ENCODE measurements around the gene SHISA6. TPM values are rescaled to one million over a fixed set of nuclear protein-coding genes. Genes with fewer than 3 reads are reported as not detected.

SHISA6 gene
- total RNA-seq, 2 experiments from 2014 or later, result not detected

DNA sequence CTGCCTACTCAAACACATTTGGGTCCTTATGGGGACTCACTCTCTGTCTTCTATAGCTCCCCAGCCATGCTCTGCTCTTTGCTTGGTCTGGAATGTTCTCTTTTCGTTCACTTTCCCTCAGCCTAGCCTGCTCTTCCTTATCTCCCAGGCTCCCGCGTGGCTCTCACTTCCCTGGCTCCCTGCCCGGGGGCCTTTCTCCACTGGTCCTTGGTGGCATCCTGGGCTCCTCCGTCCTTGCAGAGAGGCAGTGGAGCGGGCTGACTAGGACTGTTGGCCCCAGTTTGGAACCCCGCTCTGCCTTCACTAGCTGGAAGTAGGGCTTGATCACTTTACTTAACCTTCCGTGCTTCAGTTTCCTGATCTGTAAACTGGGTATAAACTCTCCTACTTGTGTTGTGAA lies 31.2 kb downstream of the SHISA6 start:
- Mint-ChIP-seq H3K4me3 (no peak overlapping the region), H3K27me3 (no peaks in the 10 kb centered on the region), H3K9me3 (ENCODE audit: low read depth) (peaks cover 7% of the 10 kb centered on the region), H3K36me3 (ENCODE audit: low read depth) (no peaks in the 10 kb centered on the region), H3K27ac (no peak overlapping the region), H3K4me1 (no peaks in the 10 kb centered on the region)
- no peak for ATAC-seq
- intact Hi-C loops (cut with DNase I, micrococcal nuclease), result no loop called here
- CTCF ChIA-PET, result interaction anchor here (0.7 kb wide), 1 partner anchor 664 kb away, joined by 3 read pairs; no protein-coding TSS in a partner anchor
- DNase-seq, result no peak
- POLR2A ChIA-PET, result no interaction called here

DNA sequence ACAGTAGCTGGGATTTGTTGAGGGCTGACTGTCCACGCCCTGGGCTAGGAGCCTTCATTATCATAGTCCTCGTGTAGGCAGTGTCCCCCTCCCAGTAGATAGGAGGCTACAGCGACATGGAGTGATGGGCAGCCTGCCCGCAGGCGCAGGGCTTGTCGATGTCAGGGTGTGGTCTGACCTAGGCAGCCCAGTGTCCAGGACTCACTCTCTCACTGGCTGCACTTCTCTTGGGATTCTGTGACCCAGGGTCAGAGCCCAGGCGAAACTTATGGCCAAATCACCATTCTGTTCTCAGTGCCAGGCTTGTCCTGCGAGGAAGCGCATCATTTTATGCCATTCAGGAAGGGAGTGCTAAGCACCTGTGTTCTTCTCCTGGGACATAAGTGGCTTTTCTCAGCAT lies 32.6 kb downstream of the SHISA6 start:
- Mint-ChIP-seq H3K27ac (no peak overlapping the region), H3K4me1 (no peaks in the 10 kb centered on the region), H3K36me3 (ENCODE audit: low read depth) (no peaks in the 10 kb centered on the region), H3K9me3 (ENCODE audit: low read depth) (peaks cover 10% of the 10 kb centered on the region), H3K4me3 (no peak overlapping the region), H3K27me3 (no peaks in the 10 kb centered on the region)
- CTCF ChIA-PET, result no interaction called here
- POLR2A ChIA-PET, result no interaction called here
- no peak for ATAC-seq
- intact Hi-C loops (cut with DNase I, micrococcal nuclease), result no loop called here
- no peak for DNase-seq

DNA sequence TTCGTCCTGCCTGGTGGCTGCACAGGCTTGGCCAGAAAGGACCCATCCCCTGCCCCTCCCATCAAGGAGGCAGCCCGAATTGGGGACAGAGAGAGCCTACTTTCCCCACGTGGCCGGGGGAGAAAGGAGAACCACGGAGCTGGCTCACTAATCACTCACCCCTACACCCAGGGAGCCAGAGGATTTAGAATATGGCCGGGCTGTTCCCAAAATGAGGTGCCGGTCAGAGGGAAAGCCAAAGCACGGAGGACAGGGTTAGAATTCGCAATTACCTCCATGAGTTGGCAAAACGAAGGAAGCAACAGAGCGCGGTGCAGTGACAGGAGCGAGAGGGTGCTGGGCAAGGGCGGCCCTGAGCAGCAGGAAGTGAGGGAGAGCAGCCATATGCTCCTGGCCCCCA lies 33.1 kb downstream of the SHISA6 start:
- intact Hi-C loops (cut with DNase I, micrococcal nuclease), result no loop called here
- Mint-ChIP-seq H3K4me3 (no peak overlapping the region), H3K36me3 (ENCODE audit: low read depth) (no peaks in the 10 kb centered on the region), H3K4me1 (no peaks in the 10 kb centered on the region), H3K27me3 (no peaks in the 10 kb centered on the region), H3K9me3 (ENCODE audit: low read depth) (peaks cover 10% of the 10 kb centered on the region), H3K27ac (no peak overlapping the region)
- ChIA-PET POLR2A (no interaction called here), CTCF (no interaction called here)
- no peak for DNase-seq
- ATAC-seq, result no peak

GRCh38 chr17:11276486-11276885 lies 35.5 kb downstream of the SHISA6 start:
- H3K4me1 Mint-ChIP-seq, result no peaks in the 10 kb centered on the region
- ChIA-PET CTCF (no interaction called here), POLR2A (no interaction called here)
- no peak overlapping the region for H3K27ac Mint-ChIP-seq
- no peak for ATAC-seq
- H3K9me3 Mint-ChIP-seq (ENCODE audit: low read depth), result peaks cover 10% of the 10 kb centered on the region
- intact Hi-C loops (cut with DNase I, micrococcal nuclease), result no loop called here
- no peak for DNase-seq
- H3K27me3 Mint-ChIP-seq, result no peaks in the 10 kb centered on the region
- H3K4me3 Mint-ChIP-seq, result no peak overlapping the region
- no peaks in the 10 kb centered on the region for H3K36me3 Mint-ChIP-seq (ENCODE audit: low read depth)

GRCh38 chr17:11278186-11278991 lies 37.4 kb downstream of the SHISA6 start:
- ChIA-PET POLR2A (no interaction called here), CTCF (no interaction called here)

GRCh38 chr17:11278992-11279270 lies 37.9 kb downstream of the SHISA6 start:
- DNase-seq (no peak), ATAC-seq (no peak)
- POLR2A ChIA-PET, result no interaction called here
- Mint-ChIP-seq H3K36me3 (ENCODE audit: low read depth) (no peaks in the 10 kb centered on the region), H3K27me3 (no peaks in the 10 kb centered on the region), H3K27ac (no peak overlapping the region), H3K9me3 (ENCODE audit: low read depth) (peaks cover 3% of the 10 kb centered on the region), H3K4me1 (no peaks in the 10 kb centered on the region), H3K4me3 (no peak overlapping the region)
- intact Hi-C loops (cut with DNase I, micrococcal nuclease), result no loop called here
- CTCF ChIA-PET, result no interaction called here

More at GRCh38 chr17:11278186-11278991, 37.4 kb downstream of the SHISA6 start:
- intact Hi-C loops (cut with DNase I, micrococcal nuclease), result no loop called here
- Mint-ChIP-seq H3K4me1 (no peaks in the 10 kb centered on the region), H3K27me3 (no peaks in the 10 kb centered on the region), H3K4me3 (no peak overlapping the region), H3K36me3 (ENCODE audit: low read depth) (no peaks in the 10 kb centered on the region), H3K9me3 (ENCODE audit: low read depth) (peaks cover 3% of the 10 kb centered on the region), H3K27ac (no peak overlapping the region)
- ATAC-seq (no peak), DNase-seq (no peak)

GRCh38 chr17:11279776-11280344 lies 38.8 kb downstream of the SHISA6 start:
- no peak for ATAC-seq
- ChIA-PET CTCF (interaction anchor here (0.7 kb wide), 1 partner anchor 1454 kb away, joined by 3 read pairs; no protein-coding TSS in a partner anchor), POLR2A (no interaction called here)
- Mint-ChIP-seq H3K9me3 (ENCODE audit: low read depth) (peaks cover 3% of the 10 kb centered on the region), H3K27me3 (no peaks in the 10 kb centered on the region), H3K4me3 (no peak overlapping the region), H3K27ac (no peak overlapping the region), H3K4me1 (no peaks in the 10 kb centered on the region), H3K36me3 (ENCODE audit: low read depth) (no peaks in the 10 kb centered on the region)
- intact Hi-C loops (cut with DNase I, micrococcal nuclease), result no loop called here
- DNase-seq, result no peak

DNA sequence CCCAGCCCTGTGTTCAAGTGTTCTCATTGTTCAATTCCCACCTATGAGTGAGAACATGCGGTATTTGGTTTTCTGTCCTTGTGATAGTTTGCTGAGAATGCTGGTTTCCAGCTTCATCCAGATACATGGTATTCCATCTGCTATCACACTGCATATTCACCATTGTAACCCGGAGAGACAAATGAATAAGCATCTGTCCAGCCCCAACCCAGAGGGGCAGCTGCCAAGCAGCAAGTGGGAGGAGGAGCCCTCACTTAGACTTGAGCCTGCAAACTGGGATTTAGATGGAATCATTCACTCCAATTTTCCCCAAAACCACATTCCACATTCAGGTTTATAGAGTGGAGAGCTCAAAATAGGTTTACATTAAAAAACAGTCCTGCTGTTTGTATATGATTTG lies 41.6 kb downstream of the SHISA6 start:
- Mint-ChIP-seq H3K4me1 (no peaks in the 10 kb centered on the region), H3K27ac (no peak overlapping the region), H3K4me3 (no peak overlapping the region), H3K36me3 (ENCODE audit: low read depth) (no peaks in the 10 kb centered on the region), H3K9me3 (ENCODE audit: low read depth) (peaks cover 4% of the 10 kb centered on the region), H3K27me3 (peaks cover 2% of the 10 kb centered on the region)
- ChIA-PET POLR2A (no interaction called here), CTCF (no interaction called here)
- intact Hi-C loops (cut with DNase I, micrococcal nuclease), result no loop called here
- no peak for DNase-seq
- no peak for ATAC-seq

GRCh38 chr17:11284811-11285210 lies 43.8 kb downstream of the SHISA6 start:
- Mint-ChIP-seq H3K36me3 (ENCODE audit: low read depth) (no peaks in the 10 kb centered on the region), H3K4me1 (no peaks in the 10 kb centered on the region), H3K27me3 (peaks cover 2% of the 10 kb centered on the region), H3K27ac (no peak overlapping the region), H3K4me3 (no peak overlapping the region), H3K9me3 (ENCODE audit: low read depth) (peaks cover 2% of the 10 kb centered on the region)
- ATAC-seq, result no peak
- intact Hi-C loops (cut with DNase I, micrococcal nuclease), result no loop called here
- CTCF ChIA-PET, result no interaction called here
- DNase-seq, result no peak
- POLR2A ChIA-PET, result no interaction called here

- intact Hi-C loops (cut with DNase I, micrococcal nuclease), result no loop called here
- POLR2A ChIA-PET, result no interaction called here
These were observed 44.9 kb downstream of the SHISA6 start for GRCh38 chr17:11285946-11286345.

DNA sequence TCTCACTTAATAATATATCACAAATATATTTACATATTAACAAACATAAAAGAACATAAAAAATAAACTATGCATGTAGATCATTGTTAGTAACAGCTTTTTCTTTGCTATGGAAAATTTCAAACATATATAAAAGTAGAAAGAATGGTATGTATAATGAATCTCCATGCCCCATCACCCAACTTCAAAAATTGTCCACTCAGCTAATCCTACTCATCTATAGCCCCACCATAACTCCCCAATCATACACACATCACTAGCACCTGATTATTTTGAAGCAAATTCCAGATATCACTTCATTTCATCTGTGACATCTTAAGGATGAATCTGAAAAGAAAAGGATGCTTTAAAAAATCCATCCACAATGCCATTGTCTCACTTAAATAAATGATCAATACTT lies 46.8 kb downstream of the SHISA6 start:
- intact Hi-C loops (cut with DNase I, micrococcal nuclease), result no loop called here
- Mint-ChIP-seq H3K9me3 (ENCODE audit: low read depth) (peaks cover 2% of the 10 kb centered on the region), H3K4me1 (no peaks in the 10 kb centered on the region), H3K4me3 (no peak overlapping the region), H3K27me3 (peaks cover 2% of the 10 kb centered on the region), H3K27ac (no peak overlapping the region), H3K36me3 (ENCODE audit: low read depth) (no peaks in the 10 kb centered on the region)
- DNase-seq (no peak), ATAC-seq (no peak)
- ChIA-PET CTCF (no interaction called here), POLR2A (interaction anchor here (0.6 kb wide), 1 partner anchor 21 kb away, joined by 3 read pairs; no protein-coding TSS in a partner anchor)

More at GRCh38 chr17:11285946-11286345, 44.9 kb downstream of the SHISA6 start:
- Mint-ChIP-seq H3K4me3 (no peak overlapping the region), H3K4me1 (no peaks in the 10 kb centered on the region), H3K36me3 (ENCODE audit: low read depth) (no peaks in the 10 kb centered on the region), H3K27ac (no peak overlapping the region), H3K9me3 (ENCODE audit: low read depth) (peaks cover 2% of the 10 kb centered on the region), H3K27me3 (peaks cover 2% of the 10 kb centered on the region)
- CTCF ChIA-PET, result no interaction called here
- ATAC-seq, result no peak
- no peak for DNase-seq

- no peaks in the 10 kb centered on the region for H3K4me1 Mint-ChIP-seq
- ATAC-seq (no peak), DNase-seq (no peak)
- H3K9me3 Mint-ChIP-seq (ENCODE audit: low read depth), result peaks cover 2% of the 10 kb centered on the region
- H3K27ac Mint-ChIP-seq, result no peak overlapping the region
- no peaks in the 10 kb centered on the region for H3K36me3 Mint-ChIP-seq (ENCODE audit: low read depth)
- intact Hi-C loops (cut with DNase I, micrococcal nuclease), result no loop called here
- peaks cover 2% of the 10 kb centered on the region for H3K27me3 Mint-ChIP-seq
- CTCF ChIA-PET, result no interaction called here
- POLR2A ChIA-PET, result no interaction called here
- no peak overlapping the region for H3K4me3 Mint-ChIP-seq
These were observed 49.8 kb downstream of the SHISA6 start for GRCh38 chr17:11290814-11291213.
